Dendritic cell treated with granulocyte-macrophage colony-stimulating factor and Interleukin-4, amounts not matched to agents 40 ng/mL and 50 ng/mL, for 4 days (primary cell): ENCODE data around the gene MEF2D.

Experiments used
- H3K27ac Mint-ChIP-seq: one replicate; pipeline ENCODE4 v1.8.0; 2022; ENCODE audit warnings: mild to moderate bottlenecking, mixed read lengths
- H3K27me3 Mint-ChIP-seq: one replicate; pipeline ENCODE4 v1.8.0; 2022; ENCODE audit warnings: mild to moderate bottlenecking, mixed read lengths
- H3K36me3 Mint-ChIP-seq: one replicate; pipeline ENCODE4 v1.8.0; 2022; ENCODE audit warnings: low read depth, mixed read lengths
- H3K4me1 Mint-ChIP-seq: one replicate; pipeline ENCODE4 v1.8.0; 2022; ENCODE audit warnings: low read depth, mixed read lengths
- H3K4me3 Mint-ChIP-seq: one replicate; pipeline ENCODE4 v1.8.0; 2022; ENCODE audit warnings: mild to moderate bottlenecking, moderate library complexity, mixed read lengths
- H3K9me3 Mint-ChIP-seq: one replicate; pipeline ENCODE4 v1.8.0; 2022; ENCODE audit warnings: mixed read lengths
- intact Hi-C: fragments of 100-400 bp; cut with micrococcal nuclease; formaldehyde crosslinking; loops from one replicate; pipeline ENCODE4 v1.15.0; 2022

Gene MEF2D

DNA sequence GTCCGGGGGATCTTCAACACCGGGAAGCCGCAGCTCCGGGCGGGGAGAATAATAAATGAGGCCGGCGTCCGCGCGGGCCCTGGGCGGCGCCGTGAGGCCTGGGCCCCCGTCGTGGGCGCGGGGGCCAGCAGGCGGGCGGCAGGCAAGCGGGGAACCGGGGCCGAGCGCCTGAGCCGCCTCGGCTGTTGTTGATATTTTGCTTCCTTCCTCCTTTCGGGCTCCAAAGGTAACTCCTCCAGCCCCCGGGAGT lies at the start of gene MEF2D:
Gene MEF2D (minus strand): TSS at position 233 of the 250 bp plus-strand sequence. CDS start 17,483 bp downstream, outside the sequence.
- Mint-ChIP-seq H3K27ac (peak within 1 kb of the TSS; percentile 100), H3K36me3 (peaks cover 42% of the 10 kb centered on the region), H3K9me3 (no peaks in the 10 kb centered on the region), H3K4me3 (peak within 1 kb of the TSS; percentile 89), H3K4me1 (peaks cover 77% of the 10 kb centered on the region), H3K27me3 (no peaks in the 10 kb centered on the region)
- intact Hi-C loops, result loop anchor here (2.0 to 5.0 kb wide), 2 partner anchors 44 to 72 kb away; partner anchors contain the start of gene IQGAP3

DNA sequence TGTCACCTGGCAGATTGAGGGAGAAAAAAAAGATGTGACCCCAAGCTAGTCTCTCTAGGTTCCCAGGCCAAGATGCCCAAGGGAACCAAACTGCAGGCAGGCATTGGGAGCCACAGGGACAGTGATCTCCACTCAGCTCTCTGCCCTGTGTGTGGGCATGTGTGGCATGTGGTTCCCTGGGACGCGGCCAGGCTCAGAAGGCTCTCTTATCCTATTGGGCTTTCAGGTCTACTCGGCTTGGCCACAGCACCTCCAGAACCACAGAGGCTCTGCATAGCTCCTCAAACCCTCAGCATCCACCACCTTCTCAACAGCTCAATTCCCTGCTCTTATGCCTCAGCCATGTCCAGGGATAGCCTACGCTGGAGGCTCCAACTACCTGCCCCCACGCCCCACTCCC lies 49.8 kb upstream of the MEF2D start:
- Mint-ChIP-seq H3K4me1 (peaks cover 41% of the 10 kb centered on the region), H3K9me3 (no peaks in the 10 kb centered on the region), H3K4me3 (no peak overlapping the region), H3K27me3 (peaks cover 1% of the 10 kb centered on the region), H3K27ac (no peak overlapping the region), H3K36me3 (no peaks in the 10 kb centered on the region)
- intact Hi-C loops, result no loop called here

DNA sequence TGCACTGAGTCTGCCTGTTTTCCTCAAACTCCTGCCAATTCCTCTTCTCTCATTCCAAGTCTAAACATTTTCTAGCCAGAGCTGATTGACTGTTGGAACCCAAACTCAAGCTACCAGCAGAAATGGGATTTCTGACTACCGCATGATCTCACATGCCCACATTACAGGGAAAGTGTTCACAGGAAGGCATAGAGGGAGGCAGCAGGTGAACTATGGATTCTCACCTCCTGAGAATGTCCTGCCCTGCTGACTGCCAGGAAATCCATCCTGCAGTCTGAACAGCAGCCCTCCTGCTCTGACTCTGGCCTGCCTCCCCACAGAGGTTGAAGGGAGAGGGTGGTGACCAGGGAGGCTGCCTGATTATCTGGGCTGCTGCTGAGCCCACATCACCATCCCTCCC lies 49.3 kb upstream of the MEF2D start:
- H3K27me3 Mint-ChIP-seq, result peaks cover 1% of the 10 kb centered on the region

DNA sequence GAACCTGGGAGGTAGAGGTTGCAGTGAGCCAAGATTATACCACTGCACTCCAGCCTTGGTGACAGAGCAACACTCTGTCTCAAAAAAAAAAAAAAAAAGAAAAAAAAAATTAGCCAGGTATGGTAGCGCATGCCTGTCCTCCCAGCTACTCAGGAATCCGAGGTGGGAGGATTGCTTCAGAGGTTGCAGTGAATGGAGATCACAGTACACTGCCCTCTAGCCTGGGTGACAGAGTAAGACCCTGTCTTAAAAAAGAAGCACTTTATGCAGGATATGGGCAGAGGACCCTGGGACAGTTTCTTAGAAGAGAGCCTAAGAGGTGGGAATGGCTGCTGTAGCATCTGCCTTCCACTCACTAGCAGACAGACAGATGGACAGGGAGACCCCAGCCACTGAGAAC lies 48.8 kb upstream of the MEF2D start:
- H3K36me3 Mint-ChIP-seq, result no peaks in the 10 kb centered on the region
- intact Hi-C loops, result no loop called here
- H3K27ac Mint-ChIP-seq, result no peak overlapping the region

More for the DNA sequence above, 49.3 kb upstream of the MEF2D start:
- no peaks in the 10 kb centered on the region for H3K9me3 Mint-ChIP-seq
- H3K27ac Mint-ChIP-seq, result no peak overlapping the region
- H3K36me3 Mint-ChIP-seq, result no peaks in the 10 kb centered on the region
- H3K4me1 Mint-ChIP-seq, result peaks cover 38% of the 10 kb centered on the region
- no peak overlapping the region for H3K4me3 Mint-ChIP-seq
- intact Hi-C loops, result no loop called here

DNA sequence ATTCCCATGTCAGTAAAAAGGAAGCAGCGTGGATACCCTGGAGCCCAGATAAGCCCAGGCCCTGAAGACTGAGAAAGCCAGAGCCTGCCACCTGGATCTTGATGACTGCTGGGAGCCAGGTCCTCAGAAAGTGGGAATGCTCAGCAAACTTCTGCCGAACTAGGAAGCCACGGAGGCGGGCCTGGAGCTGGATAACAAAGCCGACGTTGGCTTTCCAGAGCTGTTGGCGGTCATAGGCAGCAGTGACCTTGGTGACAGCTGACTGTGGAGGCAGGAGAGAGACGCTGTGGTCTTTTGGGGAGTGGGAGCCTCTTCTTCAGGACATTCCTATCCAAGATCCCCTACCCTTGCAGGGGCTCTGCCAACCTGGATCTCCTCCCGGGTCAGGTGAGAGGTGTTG lies 47.4 kb upstream of the MEF2D start:
- peaks cover 28% of the 10 kb centered on the region for H3K4me1 Mint-ChIP-seq
- H3K27ac Mint-ChIP-seq, result no peak overlapping the region
- intact Hi-C loops, result no loop called here
- no peaks in the 10 kb centered on the region for H3K36me3 Mint-ChIP-seq
- H3K9me3 Mint-ChIP-seq, result no peaks in the 10 kb centered on the region
- H3K4me3 Mint-ChIP-seq, result no peak overlapping the region
- peaks cover 1% of the 10 kb centered on the region for H3K27me3 Mint-ChIP-seq

More for the DNA sequence above, 48.8 kb upstream of the MEF2D start:
- H3K27me3 Mint-ChIP-seq, result peaks cover 1% of the 10 kb centered on the region
- no peaks in the 10 kb centered on the region for H3K9me3 Mint-ChIP-seq
- H3K4me1 Mint-ChIP-seq, result peaks cover 38% of the 10 kb centered on the region
- H3K4me3 Mint-ChIP-seq, result no peak overlapping the region

DNA sequence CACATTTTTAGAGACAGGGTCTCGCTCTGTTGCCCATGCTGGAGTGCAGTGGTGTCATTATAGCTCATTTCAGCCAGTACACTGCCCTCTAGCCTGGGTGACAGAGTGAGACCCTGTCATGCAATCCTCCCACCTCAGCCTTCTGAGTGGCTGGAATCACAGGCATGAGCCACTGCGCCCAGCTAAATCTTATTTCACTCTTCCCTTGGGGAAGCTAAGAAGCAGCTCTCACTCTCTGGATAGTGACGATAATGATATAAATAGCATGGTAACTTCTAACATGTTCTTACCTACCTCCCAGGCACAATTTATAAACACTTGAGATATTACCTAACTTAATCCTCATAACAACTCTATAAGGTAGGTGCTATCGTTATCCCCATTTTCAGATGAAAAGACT lies 46.9 kb upstream of the MEF2D start:
- no peak overlapping the region for H3K4me3 Mint-ChIP-seq
- intact Hi-C loops, result no loop called here
- H3K9me3 Mint-ChIP-seq, result no peaks in the 10 kb centered on the region
- peaks cover 1% of the 10 kb centered on the region for H3K27me3 Mint-ChIP-seq
- H3K36me3 Mint-ChIP-seq, result no peaks in the 10 kb centered on the region
- no peak overlapping the region for H3K27ac Mint-ChIP-seq
- H3K4me1 Mint-ChIP-seq, result peaks cover 26% of the 10 kb centered on the region

DNA sequence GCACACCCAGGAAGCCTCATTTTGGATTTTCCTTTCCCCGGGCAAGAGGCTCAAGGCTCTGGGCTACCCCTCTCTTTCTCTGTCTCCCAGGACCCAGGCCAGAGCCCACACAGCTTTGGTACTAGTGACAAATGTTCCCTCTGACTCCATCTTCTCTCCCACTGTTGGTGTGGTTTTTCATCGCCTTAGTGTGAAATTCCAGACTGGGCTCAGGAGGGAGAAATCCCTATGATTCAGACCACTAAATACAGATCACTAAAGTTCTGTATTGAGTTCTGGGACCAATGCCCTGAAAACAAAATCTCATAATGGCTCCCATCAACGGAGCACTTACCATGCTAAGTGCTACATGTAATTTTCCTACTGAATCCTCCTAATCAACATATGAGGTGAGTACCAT lies 45.7 kb upstream of the MEF2D start:
- no peaks in the 10 kb centered on the region for H3K9me3 Mint-ChIP-seq
- peaks cover 1% of the 10 kb centered on the region for H3K27me3 Mint-ChIP-seq
- H3K4me3 Mint-ChIP-seq, result no peak overlapping the region
- H3K4me1 Mint-ChIP-seq, result peaks cover 15% of the 10 kb centered on the region
- H3K27ac Mint-ChIP-seq, result no peak overlapping the region
- H3K36me3 Mint-ChIP-seq, result no peaks in the 10 kb centered on the region
- intact Hi-C loops, result no loop called here

DNA sequence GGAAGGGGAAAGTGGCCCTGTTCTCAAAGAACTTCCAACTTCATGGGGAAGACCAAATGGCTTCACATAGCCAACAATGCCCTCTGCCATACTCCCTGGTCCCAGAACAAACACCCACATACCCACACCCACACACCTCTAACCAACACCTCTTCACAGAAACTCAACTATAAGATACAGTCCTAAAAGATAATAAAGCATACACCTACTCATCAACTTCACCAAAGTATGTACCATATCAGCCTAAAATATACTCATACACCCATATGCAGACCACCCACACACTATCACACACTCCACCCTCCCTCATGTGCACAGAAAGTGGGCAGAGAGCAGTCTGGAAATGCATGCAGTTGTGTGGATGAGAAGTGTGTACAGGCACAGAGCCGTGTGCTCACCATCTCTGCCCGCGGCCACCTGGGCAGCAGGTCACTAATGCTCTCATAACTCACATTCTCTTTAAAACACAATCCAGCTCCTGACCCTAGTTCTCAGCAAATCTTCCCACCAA lies 44.1 kb upstream of the MEF2D start:
- intact Hi-C loops, result loop anchor here (2.0 kb wide), 1 partner anchor 76 kb away; no protein-coding TSS in a partner anchor
- no peaks in the 10 kb centered on the region for H3K27me3 Mint-ChIP-seq
- no peaks in the 10 kb centered on the region for H3K9me3 Mint-ChIP-seq
- H3K4me1 Mint-ChIP-seq, result peaks cover 24% of the 10 kb centered on the region
- no peak overlapping the region for H3K4me3 Mint-ChIP-seq
- H3K36me3 Mint-ChIP-seq, result no peaks in the 10 kb centered on the region
- no peak overlapping the region for H3K27ac Mint-ChIP-seq

DNA sequence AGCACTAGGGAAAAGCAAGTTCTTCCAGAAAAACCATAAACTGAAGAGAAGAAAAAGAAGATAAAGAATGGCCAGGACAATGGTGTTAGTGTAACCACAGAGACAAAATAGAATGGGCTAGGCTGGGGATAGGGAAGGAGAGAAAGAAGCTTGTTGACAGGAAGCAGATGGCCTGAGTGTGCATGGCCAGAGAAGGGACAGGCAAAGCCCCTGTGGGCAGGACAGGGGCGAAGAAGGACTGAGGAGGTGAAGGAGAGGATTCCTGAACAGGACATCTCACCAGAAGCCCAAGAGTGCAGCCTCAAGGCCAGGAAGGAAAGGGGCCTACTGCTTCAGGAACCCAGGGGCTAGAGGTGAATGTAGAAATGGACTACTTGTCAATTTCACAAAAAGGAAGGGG lies 42.5 kb upstream of the MEF2D start:
- Mint-ChIP-seq H3K9me3 (no peaks in the 10 kb centered on the region), H3K4me3 (no peak overlapping the region), H3K36me3 (no peaks in the 10 kb centered on the region), H3K27me3 (no peaks in the 10 kb centered on the region), H3K27ac (no peak overlapping the region), H3K4me1 (peaks cover 24% of the 10 kb centered on the region)
- intact Hi-C loops, result no loop called here

DNA sequence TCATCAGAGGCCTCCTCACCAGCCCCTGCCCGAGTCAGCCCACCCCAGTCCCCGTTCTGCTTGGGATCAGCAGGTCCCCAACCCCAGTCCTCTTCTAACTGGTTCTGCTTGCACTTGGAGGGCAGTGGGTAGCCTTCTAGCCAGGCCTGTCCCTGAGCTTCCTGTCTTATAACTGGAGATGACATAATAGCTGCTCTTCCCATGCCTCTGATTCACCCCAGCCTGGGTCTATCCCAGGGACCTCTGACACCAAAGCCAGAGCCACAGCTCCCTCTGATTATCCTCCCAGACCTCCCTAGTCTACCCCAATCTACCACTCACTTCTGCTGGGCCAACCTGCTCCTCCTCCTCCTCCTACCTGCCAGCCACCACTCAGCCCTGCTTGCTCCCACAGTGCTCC lies 40.4 kb upstream of the MEF2D start:
- Mint-ChIP-seq H3K27me3 (no peaks in the 10 kb centered on the region), H3K27ac (no peak overlapping the region), H3K36me3 (no peaks in the 10 kb centered on the region), H3K4me3 (no peak overlapping the region), H3K9me3 (no peaks in the 10 kb centered on the region), H3K4me1 (peaks cover 24% of the 10 kb centered on the region)
- intact Hi-C loops, result no loop called here

DNA sequence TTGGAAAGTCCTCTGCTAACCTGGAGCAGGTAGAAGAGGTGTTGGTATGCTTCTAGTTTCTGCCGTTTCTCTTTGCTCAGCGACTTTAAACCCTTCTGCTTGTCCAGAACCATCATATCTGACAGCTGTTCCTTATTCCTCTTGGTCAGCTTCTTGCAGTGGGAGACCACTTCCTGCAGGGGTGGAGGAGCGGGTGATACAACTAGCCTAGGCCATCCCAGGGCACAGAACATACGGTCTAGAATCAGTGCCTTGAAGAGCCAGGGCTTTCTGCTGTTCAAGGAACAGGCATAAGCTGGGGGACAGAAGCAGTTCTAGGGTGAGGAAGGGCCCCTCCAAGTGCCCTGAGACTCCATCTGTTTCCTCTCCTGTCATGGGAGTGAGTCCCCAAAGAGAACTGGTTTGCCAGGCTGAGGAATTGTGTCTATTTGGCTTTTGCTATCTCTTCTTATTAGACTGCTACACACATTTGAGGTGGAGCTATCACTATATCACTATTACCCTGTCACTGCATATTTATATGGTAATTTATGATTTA lies 39.3 kb upstream of the MEF2D start:
- Mint-ChIP-seq H3K27me3 (no peaks in the 10 kb centered on the region), H3K9me3 (no peaks in the 10 kb centered on the region), H3K36me3 (no peaks in the 10 kb centered on the region), H3K4me3 (no peak overlapping the region), H3K27ac (peak overlapping the region; percentile 24), H3K4me1 (peaks cover 23% of the 10 kb centered on the region)
- intact Hi-C loops, result no loop called here

DNA sequence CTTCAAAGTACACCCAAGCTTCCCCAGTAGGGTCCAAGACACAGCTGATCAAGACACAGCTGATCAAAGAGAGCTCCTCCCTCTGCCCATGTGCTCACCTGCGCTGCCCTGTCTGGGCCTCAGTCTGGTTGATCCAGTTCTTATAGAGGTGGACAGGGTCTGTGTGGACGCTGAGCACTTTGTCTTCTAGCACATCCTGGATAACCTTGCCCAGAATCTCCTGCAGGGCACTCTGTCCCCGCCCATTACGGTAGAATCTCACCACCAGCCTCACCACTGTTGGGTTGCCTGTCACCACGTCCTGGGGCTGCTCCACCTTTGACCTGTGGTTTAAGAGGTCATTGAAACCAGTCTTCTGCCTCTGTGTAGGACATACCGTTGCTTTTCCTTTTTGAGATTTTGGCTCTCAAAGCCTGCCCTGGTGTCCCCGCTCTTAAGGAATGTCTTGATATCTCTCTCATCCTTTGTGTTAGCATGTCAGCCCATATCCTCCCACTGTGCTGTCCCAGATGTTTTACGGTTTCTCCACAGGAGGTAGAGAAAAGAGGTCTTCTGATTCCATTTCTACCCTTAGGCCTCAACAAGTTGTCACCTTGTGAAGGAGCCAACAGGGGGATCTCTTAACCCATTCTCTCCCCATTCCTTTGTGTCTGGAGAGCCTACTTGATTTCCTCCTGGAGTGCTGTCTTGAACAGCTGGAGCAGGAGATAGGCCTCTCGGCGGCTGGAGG lies 38.3 kb upstream of the MEF2D start:
- Mint-ChIP-seq H3K9me3 (no peaks in the 10 kb centered on the region), H3K4me1 (peaks cover 18% of the 10 kb centered on the region), H3K27me3 (no peaks in the 10 kb centered on the region), H3K4me3 (no peak overlapping the region), H3K36me3 (no peaks in the 10 kb centered on the region), H3K27ac (no peak overlapping the region)
- intact Hi-C loops, result no loop called here

DNA sequence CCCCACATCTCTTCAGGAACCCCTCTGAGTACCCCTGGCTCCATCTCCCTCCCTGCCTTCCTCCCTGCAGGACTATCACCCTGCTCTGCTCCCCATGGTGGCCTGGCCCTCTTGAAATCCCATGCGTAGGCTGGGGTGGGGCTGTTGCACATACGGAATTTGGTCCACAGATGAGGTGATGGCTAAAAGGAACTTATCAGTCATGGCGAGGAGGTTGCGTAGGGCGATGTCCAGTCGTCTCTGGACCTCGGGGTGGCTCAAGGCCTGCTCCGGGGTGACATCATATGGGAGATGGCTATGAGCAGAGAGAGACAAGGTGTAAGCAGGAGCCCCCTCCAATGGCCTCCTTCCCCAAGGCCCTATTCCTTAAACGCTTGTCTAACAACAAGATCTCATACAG lies 36.5 kb upstream of the MEF2D start:
- H3K4me1 Mint-ChIP-seq, result peaks cover 10% of the 10 kb centered on the region
- H3K4me3 Mint-ChIP-seq, result no peak overlapping the region
- H3K27me3 Mint-ChIP-seq, result no peaks in the 10 kb centered on the region
- H3K27ac Mint-ChIP-seq, result no peak overlapping the region
- no peaks in the 10 kb centered on the region for H3K9me3 Mint-ChIP-seq
- no peaks in the 10 kb centered on the region for H3K36me3 Mint-ChIP-seq
- intact Hi-C loops, result no loop called here

DNA sequence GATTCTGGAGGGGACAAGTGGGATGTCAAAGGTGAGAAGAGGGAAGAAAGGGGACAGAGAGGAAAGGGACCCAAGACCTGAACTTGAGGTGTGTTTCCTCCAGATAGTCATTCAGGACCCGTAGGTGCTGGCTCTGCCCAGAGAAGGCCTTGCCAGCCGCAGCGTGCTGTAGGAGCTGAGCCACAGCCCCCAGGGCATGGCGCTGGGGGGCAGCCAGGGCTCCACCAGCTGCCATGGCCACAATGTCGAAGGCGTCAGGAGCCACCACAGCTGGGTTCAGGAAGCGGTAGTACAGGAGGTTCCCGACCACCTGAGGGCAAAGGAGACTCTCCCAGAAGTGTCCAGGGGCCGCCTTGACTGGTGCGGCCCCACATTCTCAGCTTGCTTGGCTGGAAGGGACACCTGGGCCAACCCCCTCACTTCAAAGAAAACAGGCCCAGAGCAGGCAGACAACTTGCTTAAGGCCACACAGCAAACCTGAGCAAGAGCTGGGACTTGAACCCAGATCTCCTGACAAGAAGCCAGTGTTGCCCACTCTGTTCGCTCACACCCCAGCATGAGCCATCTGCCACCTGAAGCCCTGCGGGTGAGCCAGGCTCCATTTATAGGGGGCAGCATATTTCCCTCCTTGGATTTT lies 34.0 kb upstream of the MEF2D start:
- no peaks in the 10 kb centered on the region for H3K36me3 Mint-ChIP-seq
- no peaks in the 10 kb centered on the region for H3K27me3 Mint-ChIP-seq
- no peak overlapping the region for H3K4me3 Mint-ChIP-seq
- H3K9me3 Mint-ChIP-seq, result no peaks in the 10 kb centered on the region
- H3K27ac Mint-ChIP-seq, result no peak overlapping the region
- intact Hi-C loops, result no loop called here
- H3K4me1 Mint-ChIP-seq, result no peaks in the 10 kb centered on the region
